RWPE1 (cell line): ENCODE results near the gene APOB.

Experiments
- CTCF ChIA-PET: fragments of 350-600 bp; sonication (Branson Sonifier 250); formaldehyde crosslinking; extraction: SDS; loops from one replicate; lab custom pipeline; 2021; lab: Yijun Ruan, JAX
- POLR2A ChIA-PET: fragments of 400-600 bp; formaldehyde crosslinking; extraction: SDS; loops from one replicate; lab custom pipeline; 2020; ENCODE audit warnings: antibody characterized with exemption; ENCODE audit not compliant: low non-redundant PET; lab: Yijun Ruan, JAX
- DNase-seq: peaks from one replicate; pipeline ENCODE4 v3.0.0; 2012; ENCODE audit warnings: low spot score
- H3K27ac ChIP-seq: fragments of 450-650 bp; 2 replicates; pipeline ENCODE4 v1.5.1; 2017
- TF ChIP-seq, protein P1 (sequence below): fragments of 450-650 bp; conservative IDR thresholded peaks from 2 replicates; pipeline ENCODE4 v1.5.1; 2017; ENCODE audit warnings: low read depth, mild to moderate bottlenecking

Gene APOB

DNA sequence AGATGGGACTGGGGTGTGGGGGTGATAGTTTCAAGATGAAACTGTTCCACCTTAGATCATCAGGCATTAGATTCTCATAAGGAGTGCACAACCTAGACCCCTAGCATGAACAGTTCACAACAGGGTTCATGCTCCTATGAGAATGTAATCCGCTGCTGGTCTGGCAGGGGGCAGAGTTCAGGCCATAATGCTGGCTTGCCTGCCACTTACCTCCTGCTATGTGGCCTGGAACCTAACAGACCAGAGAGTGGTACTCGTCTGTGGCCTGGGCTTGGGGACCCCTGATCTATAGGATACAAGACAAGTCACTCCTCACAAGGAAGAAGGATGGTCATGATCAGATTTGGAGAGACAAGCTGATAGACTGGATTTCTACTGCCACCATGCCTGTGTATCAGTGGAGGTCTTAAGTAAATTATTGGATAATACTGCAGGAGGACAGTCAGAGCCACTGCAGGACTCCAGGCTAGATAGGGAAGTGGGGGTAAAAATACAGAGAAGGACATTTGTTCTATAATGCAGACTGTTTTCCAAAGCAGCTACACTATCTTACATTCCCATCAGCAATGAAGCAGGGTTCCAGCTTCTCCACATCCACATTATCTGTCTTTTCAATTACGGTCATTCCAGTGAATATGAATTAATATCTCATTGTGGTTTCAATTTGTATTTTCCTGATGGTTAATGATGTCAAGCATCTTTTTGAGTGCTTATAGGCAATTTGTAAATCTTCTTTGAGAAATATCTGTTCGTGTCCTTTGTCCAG is 28.8 kb upstream of the APOB start:
- ChIA-PET CTCF (no interaction called here), POLR2A (no interaction called here)
- H3K27ac ChIP-seq = no peak overlapping the region
- TF ChIP-seq, protein P1, sequence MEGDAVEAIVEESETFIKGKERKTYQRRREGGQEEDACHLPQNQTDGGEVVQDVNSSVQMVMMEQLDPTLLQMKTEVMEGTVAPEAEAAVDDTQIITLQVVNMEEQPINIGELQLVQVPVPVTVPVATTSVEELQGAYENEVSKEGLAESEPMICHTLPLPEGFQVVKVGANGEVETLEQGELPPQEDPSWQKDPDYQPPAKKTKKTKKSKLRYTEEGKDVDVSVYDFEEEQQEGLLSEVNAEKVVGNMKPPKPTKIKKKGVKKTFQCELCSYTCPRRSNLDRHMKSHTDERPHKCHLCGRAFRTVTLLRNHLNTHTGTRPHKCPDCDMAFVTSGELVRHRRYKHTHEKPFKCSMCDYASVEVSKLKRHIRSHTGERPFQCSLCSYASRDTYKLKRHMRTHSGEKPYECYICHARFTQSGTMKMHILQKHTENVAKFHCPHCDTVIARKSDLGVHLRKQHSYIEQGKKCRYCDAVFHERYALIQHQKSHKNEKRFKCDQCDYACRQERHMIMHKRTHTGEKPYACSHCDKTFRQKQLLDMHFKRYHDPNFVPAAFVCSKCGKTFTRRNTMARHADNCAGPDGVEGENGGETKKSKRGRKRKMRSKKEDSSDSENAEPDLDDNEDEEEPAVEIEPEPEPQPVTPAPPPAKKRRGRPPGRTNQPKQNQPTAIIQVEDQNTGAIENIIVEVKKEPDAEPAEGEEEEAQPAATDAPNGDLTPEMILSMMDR = no peak
- DNase-seq = no peak

DNA sequence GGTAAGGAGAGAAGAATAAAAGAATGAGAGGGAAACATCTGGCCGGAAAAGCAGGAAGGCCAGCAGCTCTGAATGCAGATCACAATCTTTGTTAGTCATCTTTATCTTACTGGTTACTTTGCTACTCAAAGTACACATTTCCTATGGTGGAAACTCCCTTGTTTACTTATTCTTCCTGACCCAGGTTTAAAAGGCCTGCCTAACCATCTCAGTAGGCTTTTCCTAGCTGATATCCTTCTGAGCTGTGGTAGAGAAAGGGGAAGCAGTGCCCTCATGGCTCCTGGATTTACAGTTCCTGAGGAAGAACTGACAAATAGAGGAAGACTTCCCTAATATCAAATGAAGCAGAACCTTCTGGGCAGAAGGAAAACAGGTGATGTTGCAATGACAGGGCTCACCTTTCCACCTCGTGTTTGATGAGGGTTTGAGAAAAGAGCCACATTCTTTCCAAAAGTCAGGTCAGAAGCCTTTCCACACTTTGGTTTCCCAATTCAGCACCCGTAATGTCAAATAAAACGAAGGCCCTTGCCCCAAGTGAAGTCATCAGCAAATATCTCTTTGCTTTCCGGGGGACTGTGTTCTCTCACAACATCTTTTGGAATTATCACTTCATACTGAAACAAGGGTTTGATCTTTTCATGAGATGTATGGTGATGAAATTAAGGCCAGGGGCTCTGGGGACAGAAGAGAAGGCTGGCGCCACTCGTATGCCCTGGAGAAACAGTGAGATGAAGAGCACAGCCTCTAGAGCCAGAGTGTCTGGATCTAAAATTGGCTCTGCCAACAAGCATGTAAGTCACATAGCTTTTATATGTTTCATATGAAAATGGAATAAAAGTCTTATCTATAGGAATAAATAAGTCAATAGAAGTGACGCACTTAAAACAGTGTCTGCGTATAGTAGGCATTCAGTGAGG is 26.7 kb upstream of the APOB start:
- DNase-seq = no peak
- POLR2A ChIA-PET = no interaction called here
- TF ChIP-seq, protein P1 = no peak
- CTCF ChIA-PET = no interaction called here
- no peak overlapping the region for H3K27ac ChIP-seq

DNA sequence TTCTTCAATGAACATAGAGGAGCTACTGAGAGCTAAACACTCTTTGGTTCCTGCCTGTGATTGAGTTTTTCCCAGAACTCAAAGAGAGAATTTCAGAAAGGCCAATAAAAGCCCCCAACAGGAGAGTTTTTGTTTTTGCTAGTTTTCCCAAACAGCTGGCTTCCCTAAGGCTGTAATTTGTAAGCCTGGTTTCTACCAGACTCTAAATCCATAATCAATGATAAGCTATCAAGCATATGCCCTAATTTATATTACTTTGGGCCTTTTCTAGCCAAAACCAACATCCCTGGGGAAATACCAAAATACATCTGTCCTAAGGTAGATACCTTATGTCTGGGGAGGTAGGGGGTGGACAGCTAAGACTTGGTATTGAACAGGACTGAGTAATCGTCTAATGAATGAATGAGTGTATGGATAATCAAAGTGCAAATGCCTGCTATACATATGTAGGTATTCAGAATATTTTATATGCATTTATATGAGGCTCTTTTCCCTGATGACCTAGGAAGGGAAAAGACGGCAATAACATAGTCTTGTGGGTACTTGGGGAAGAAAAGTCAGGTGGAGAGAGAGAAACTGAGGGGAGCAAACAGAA is 26.0 kb upstream of the APOB start:
- DNase-seq = no peak
- no peak overlapping the region for H3K27ac ChIP-seq
- TF ChIP-seq, protein P1 = no peak
- CTCF ChIA-PET = no interaction called here
- POLR2A ChIA-PET = no interaction called here

DNA sequence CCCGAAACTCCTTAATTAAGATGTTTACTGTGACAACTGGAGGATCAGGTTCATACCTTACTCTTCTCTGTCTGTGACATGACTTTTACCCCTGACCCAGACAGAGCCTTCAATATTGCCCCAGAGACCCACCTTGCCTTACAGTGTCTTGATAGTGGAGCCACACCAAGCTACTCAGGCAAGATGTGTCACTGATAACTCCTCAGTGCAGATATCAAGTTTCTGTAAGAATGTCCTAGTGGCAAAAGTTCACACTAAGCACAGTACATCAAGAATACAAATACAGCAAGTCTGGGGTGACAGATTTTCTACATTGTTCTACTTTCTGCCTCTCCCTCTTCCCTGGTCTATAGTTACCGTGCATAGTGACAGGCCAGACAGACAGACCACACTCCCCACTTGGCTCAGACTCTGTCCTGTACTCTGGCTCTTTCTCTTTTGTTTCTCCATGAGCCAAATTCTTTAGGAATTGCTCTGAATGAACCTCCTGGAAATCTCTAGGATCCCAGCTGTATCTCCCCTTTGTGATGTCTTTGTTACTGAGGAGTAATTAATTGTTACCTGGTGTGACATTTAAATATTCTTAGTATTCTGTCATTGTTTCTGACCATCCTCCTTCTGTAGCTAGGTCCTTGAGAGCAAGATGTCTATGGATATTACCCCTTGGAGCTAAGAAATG is 24.1 kb upstream of the APOB start:
- DNase-seq = no peak
- no peak overlapping the region for H3K27ac ChIP-seq
- ChIA-PET CTCF (interaction anchor here (1.3 kb wide), 1 partner anchor 25 kb away, joined by 4 read pairs; no protein-coding TSS in a partner anchor), POLR2A (no interaction called here)
- TF ChIP-seq, protein P1 = no peak

DNA sequence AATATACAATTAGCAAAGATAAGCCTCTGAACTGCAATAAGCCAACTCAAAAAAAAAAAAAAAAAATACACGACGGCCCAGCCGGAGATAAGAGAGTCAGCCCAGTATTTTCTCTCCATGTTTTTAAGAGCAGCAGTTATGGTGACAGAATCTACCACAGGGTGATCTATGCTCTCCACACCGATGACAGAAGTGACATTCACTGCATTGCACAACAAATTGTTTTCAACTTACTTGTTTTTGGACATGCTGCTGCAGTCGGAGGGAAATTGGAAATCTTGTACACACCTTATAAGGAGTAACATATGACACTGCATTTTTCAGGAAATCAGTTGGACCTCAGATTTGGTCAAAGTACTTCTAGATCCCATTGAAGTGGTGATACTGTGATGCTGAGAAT is 23.3 kb upstream of the APOB start:
- ChIA-PET CTCF (interaction anchor here (0.5 to 1.3 kb wide), 2 partner anchors 24 to 389 kb away, joined by 3 to 4 read pairs; no protein-coding TSS in a partner anchor), POLR2A (no interaction called here)
- TF ChIP-seq, protein P1 = no peak
- no peak for DNase-seq
- no peak overlapping the region for H3K27ac ChIP-seq
